Progenitor cell of endocrine pancreas (in vitro differentiated cells): Measurements from ENCODE around the gene ZNF493. TPM values are rescaled to one million over a fixed set of nuclear protein-coding genes. Genes with fewer than 3 reads are reported as not detected.
A peak's percentile ranks its signal among the peaks of the same experiment; 100 is the strongest.

Experiments used
- DNase-seq: peaks from one replicate; pipeline ENCODE4 v3.0.0; 2021; ENCODE audit warnings: low spot score; ENCODE audit not compliant: unreplicated experiment
- H3K27ac Mint-ChIP-seq: 2 replicates; pipeline ENCODE4 v1.8.0; 2021; ENCODE audit warnings: mild to moderate bottlenecking, moderate library complexity, mixed read lengths
- H3K27me3 Mint-ChIP-seq: 2 replicates; pipeline ENCODE4 v1.8.0; 2021; ENCODE audit warnings: mixed read lengths
- H3K36me3 Mint-ChIP-seq: 2 replicates; pipeline ENCODE4 v1.8.0; 2022; ENCODE audit warnings: mixed read lengths; ENCODE audit not compliant: insufficient read depth
- H3K4me1 Mint-ChIP-seq: 2 replicates; pipeline ENCODE4 v1.8.0; 2021; ENCODE audit warnings: low read depth, mixed read lengths
- H3K4me3 Mint-ChIP-seq: 2 replicates; pipeline ENCODE4 v1.8.0; 2021; ENCODE audit warnings: low read depth, mild to moderate bottlenecking, moderate library complexity, mixed read lengths
- H3K9me3 Mint-ChIP-seq: 2 replicates; pipeline ENCODE4 v1.8.0; 2021; ENCODE audit warnings: low read depth, mixed read lengths
- CTCF ChIP-seq: fragments of 200-600 bp; sonication (generic); IDR thresholded peaks from one replicate; pipeline ENCODE4 v1.5.0; 2021; ENCODE audit warnings: antibody characterized with exemption, mild to moderate bottlenecking; ENCODE audit not compliant: unreplicated experiment
- total RNA-seq: library from RNA; stranded (reverse); gene quantifications from 2 replicates; pipeline ENCODE4 v1.2.1, GENCODE V29; 2021

Gene ZNF493
- total RNA-seq, 1 donor from 2014 or later, result 50.8 TPM

GRCh38 chr19:21462540-21462939 is 65.6 kb downstream of the ZNF493 start:
- Mint-ChIP-seq H3K4me3 (peak overlapping the region; percentile 100), H3K27ac (peak overlapping the region; percentile 33), H3K4me1 (peaks cover 4% of the 10 kb centered on the region), H3K36me3 (peaks cover 38% of the 10 kb centered on the region), H3K9me3 (peaks cover 16% of the 10 kb centered on the region), H3K27me3 (no peaks in the 10 kb centered on the region)
- DNase-seq, result no peak
- no peak for TF ChIP-seq CTCF

- peak overlapping the region; percentile 100 for H3K27ac Mint-ChIP-seq
These were observed 66.6 kb downstream of the ZNF493 start for GRCh38 chr19:21463449-21464105.

GRCh38 chr19:21466627-21467026 is 69.7 kb downstream of the ZNF493 start:
- no peak for DNase-seq
- no peaks in the 10 kb centered on the region for H3K27me3 Mint-ChIP-seq
- peaks cover 4% of the 10 kb centered on the region for H3K4me1 Mint-ChIP-seq
- H3K4me3 Mint-ChIP-seq, result no peak overlapping the region
- no peak for TF ChIP-seq CTCF
- peaks cover 11% of the 10 kb centered on the region for H3K36me3 Mint-ChIP-seq
- no peak overlapping the region for H3K27ac Mint-ChIP-seq
- H3K9me3 Mint-ChIP-seq, result peaks cover 5% of the 10 kb centered on the region

More at GRCh38 chr19:21463449-21464105, 66.6 kb downstream of the ZNF493 start:
- H3K4me3 Mint-ChIP-seq, result peak overlapping the region; percentile 100
- H3K9me3 Mint-ChIP-seq, result peaks cover 12% of the 10 kb centered on the region
- H3K36me3 Mint-ChIP-seq, result peaks cover 31% of the 10 kb centered on the region
- peaks cover 4% of the 10 kb centered on the region for H3K4me1 Mint-ChIP-seq
- H3K27me3 Mint-ChIP-seq, result no peaks in the 10 kb centered on the region
- DNase-seq, result peak; percentile 63
- no peak for TF ChIP-seq CTCF

GRCh38 chr19:21468791-21469190 is 71.9 kb downstream of the ZNF493 start:
- H3K27me3 Mint-ChIP-seq, result no peaks in the 10 kb centered on the region

GRCh38 chr19:21472507-21472906 is 75.6 kb downstream of the ZNF493 start:
- H3K9me3 Mint-ChIP-seq, result peaks cover 5% of the 10 kb centered on the region
- no peak for TF ChIP-seq CTCF
- no peak for DNase-seq
- peaks cover 2% of the 10 kb centered on the region for H3K4me1 Mint-ChIP-seq
- no peaks in the 10 kb centered on the region for H3K27me3 Mint-ChIP-seq
- no peak overlapping the region for H3K4me3 Mint-ChIP-seq
- no peaks in the 10 kb centered on the region for H3K36me3 Mint-ChIP-seq
- no peak overlapping the region for H3K27ac Mint-ChIP-seq

More at GRCh38 chr19:21468791-21469190, 71.9 kb downstream of the ZNF493 start:
- H3K4me1 Mint-ChIP-seq, result no peaks in the 10 kb centered on the region
- no peak overlapping the region for H3K27ac Mint-ChIP-seq
- no peaks in the 10 kb centered on the region for H3K9me3 Mint-ChIP-seq
- no peaks in the 10 kb centered on the region for H3K36me3 Mint-ChIP-seq
- peak; percentile 12 for TF ChIP-seq CTCF
- no peak overlapping the region for H3K4me3 Mint-ChIP-seq
- no peak for DNase-seq
